ENCODE data around the gene NCKAP5. TPM values are rescaled to one million over a fixed set of nuclear protein-coding genes. Genes with fewer than 3 reads are reported as not detected.

NCKAP5 gene
- total and polyA plus RNA-seq, 10 donors: 0.39 to 6.0 (median 3.3) TPM

GRCh38 chr2:133393895-133394294 is 174.4 kb downstream of the NCKAP5 start:
- intact Hi-C loops (cut with DNase I; ENCODE audit: low total_unique reads): no loop called here
- TF ChIP-seq, protein P1, sequence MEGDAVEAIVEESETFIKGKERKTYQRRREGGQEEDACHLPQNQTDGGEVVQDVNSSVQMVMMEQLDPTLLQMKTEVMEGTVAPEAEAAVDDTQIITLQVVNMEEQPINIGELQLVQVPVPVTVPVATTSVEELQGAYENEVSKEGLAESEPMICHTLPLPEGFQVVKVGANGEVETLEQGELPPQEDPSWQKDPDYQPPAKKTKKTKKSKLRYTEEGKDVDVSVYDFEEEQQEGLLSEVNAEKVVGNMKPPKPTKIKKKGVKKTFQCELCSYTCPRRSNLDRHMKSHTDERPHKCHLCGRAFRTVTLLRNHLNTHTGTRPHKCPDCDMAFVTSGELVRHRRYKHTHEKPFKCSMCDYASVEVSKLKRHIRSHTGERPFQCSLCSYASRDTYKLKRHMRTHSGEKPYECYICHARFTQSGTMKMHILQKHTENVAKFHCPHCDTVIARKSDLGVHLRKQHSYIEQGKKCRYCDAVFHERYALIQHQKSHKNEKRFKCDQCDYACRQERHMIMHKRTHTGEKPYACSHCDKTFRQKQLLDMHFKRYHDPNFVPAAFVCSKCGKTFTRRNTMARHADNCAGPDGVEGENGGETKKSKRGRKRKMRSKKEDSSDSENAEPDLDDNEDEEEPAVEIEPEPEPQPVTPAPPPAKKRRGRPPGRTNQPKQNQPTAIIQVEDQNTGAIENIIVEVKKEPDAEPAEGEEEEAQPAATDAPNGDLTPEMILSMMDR (IDR thresholded peaks at IDR 0.05 in 8 of 11, conservative IDR thresholded peaks at IDR 0.05 in 3 of 11): no peak
- TF ChIP-seq POLR2AphosphoS5 (IDR thresholded peaks at IDR 0.05) (no peak), POLR2A (IDR thresholded peaks at IDR 0.05) (no peak)
- 64 to 76% (median 68%) methylated on average over 1 of the region's 1 CpG for WGBS, 5 donors

GRCh38 chr2:133390156-133390555 is 178.1 kb downstream of the NCKAP5 start:
- Histone ChIP-seq H3K36me3 (no peaks in the 10 kb centered on the region), H3K4me3 (no peak overlapping the region), H3K9me3 (peaks cover 0 to 22% (median 0%) of the 10 kb centered on the region in 8 donors), H3K4me1 (no peaks in the 10 kb centered on the region), H3K27ac (no peak overlapping the region), H3K27me3 (replicated peaks in 1 of 7) (no peaks in the 10 kb centered on the region)
- intact Hi-C loops (cut with DNase I; ENCODE audit: low total_unique reads): no loop called here
- TF ChIP-seq POLR2A (IDR thresholded peaks at IDR 0.05) (no peak), POLR2AphosphoS5 (IDR thresholded peaks at IDR 0.05) (no peak)
- TF ChIP-seq, protein P1 (IDR thresholded peaks at IDR 0.05 in 8 of 11, conservative IDR thresholded peaks at IDR 0.05 in 3 of 11): no peak
- WGBS, 5 donors: 85 to 96% (median 87%) methylated on average over 4 of the region's 4 CpGs
- DNase-seq: no peak

More at GRCh38 chr2:133393895-133394294, 174.4 kb downstream of the NCKAP5 start:
- Histone ChIP-seq H3K36me3 (no peaks in the 10 kb centered on the region), H3K27me3 (replicated peaks in 1 of 7) (no peaks in the 10 kb centered on the region), H3K4me3 (no peak overlapping the region), H3K27ac (no peak overlapping the region), H3K4me1 (no peaks in the 10 kb centered on the region), H3K9me3 (peaks cover 0 to 14% (median 0%) of the 10 kb centered on the region in 8 donors)
- DNase-seq: no peak

- H3K4me3 ChIP-seq: no peak overlapping the region
- peaks cover 0 to 22% (median 1%) of the 10 kb centered on the region in 8 donors for H3K9me3 ChIP-seq
- intact Hi-C loops (cut with DNase I; ENCODE audit: low total_unique reads): no loop called here
- DNase-seq: no peak
- H3K27me3 ChIP-seq (replicated peaks in 1 of 7): no peaks in the 10 kb centered on the region
- H3K36me3 ChIP-seq: no peaks in the 10 kb centered on the region
- 73 to 85% (median 82%) methylated on average over 5 of the region's 5 CpGs for WGBS, 5 donors
- H3K4me1 ChIP-seq: no peaks in the 10 kb centered on the region
- TF ChIP-seq, protein P1 (IDR thresholded peaks at IDR 0.05 in 8 of 11, conservative IDR thresholded peaks at IDR 0.05 in 3 of 11): no peak
- TF ChIP-seq POLR2A (IDR thresholded peaks at IDR 0.05) (no peak), POLR2AphosphoS5 (IDR thresholded peaks at IDR 0.05) (no peak)
- H3K27ac ChIP-seq: no peak overlapping the region
These were observed 178.7 kb downstream of the NCKAP5 start for GRCh38 chr2:133389569-133389968.

GRCh38 chr2:133382566-133382965 is 185.7 kb downstream of the NCKAP5 start:
- Histone ChIP-seq H3K36me3 (no peaks in the 10 kb centered on the region), H3K4me3 (no peak overlapping the region), H3K9me3 (peaks cover 0 to 6% (median under 1%) of the 10 kb centered on the region in 8 donors), H3K27me3 (replicated peaks in 1 of 7) (no peaks in the 10 kb centered on the region), H3K27ac (no peak overlapping the region), H3K4me1 (no peaks in the 10 kb centered on the region)
- DNase-seq: no peak
- intact Hi-C loops (cut with DNase I; ENCODE audit: low total_unique reads): no loop called here
- no peak for TF ChIP-seq POLR2AphosphoS5 (IDR thresholded peaks at IDR 0.05)
- TF ChIP-seq POLR2A (IDR thresholded peaks at IDR 0.05): no peak
- TF ChIP-seq, protein P1 (IDR thresholded peaks at IDR 0.05 in 8 of 11, conservative IDR thresholded peaks at IDR 0.05 in 3 of 11): no peak

Measured in spleen (tissue), 11 donors.